DMS79 (cell line): ENCODE data around the gene PTPN6.

Experiments used
- DNase-seq: peaks from one replicate; lab custom pipeline; 2025; lab: John Stamatoyannopoulos, UW

PTPN6 gene

GRCh38 chr12:7009512-7009911, 58.4 kb downstream of the PTPN6 start:
- no peak for DNase-seq
